ENCODE measurements around the gene PDE4D. TPM values are rescaled to one million over a fixed set of nuclear protein-coding genes. Genes with fewer than 3 reads are reported as not detected.

PDE4D gene
- total and polyA plus RNA-seq, 2 donors (not counting 3 experiments of a cell fraction or from before 2014, with no cell fraction given), result 34.5 to 51.2 TPM

- intact Hi-C loops (cut with micrococcal nuclease), result no loop called here
- Histone ChIP-seq H3K27me3 (ENCODE audit: control insufficient read depth in 2 of 2, insufficient read depth in 2 of 2, low read length in 2 of 2) (peaks cover 3 to 9% of the 10 kb centered on the region in 2 experiments), H3K4me1 (ENCODE audit: control insufficient read depth, extremely low read depth, insufficient read depth, low read length) (no peaks in the 10 kb centered on the region), H3K79me2 (ENCODE audit: control insufficient read depth, insufficient read depth, low read length) (no peaks in the 10 kb centered on the region), H3K9me3 (replicated peaks; ENCODE audit: control insufficient read depth, insufficient read depth, low read length) (no peaks in the 10 kb centered on the region), H3K9ac (replicated peaks; ENCODE audit: extremely low read depth, insufficient read depth, low read length) (no peak overlapping the region), H3K4me3 (replicated peaks in 1 of 3; ENCODE audit: insufficient read depth in 1 of 3, low read depth in 1 of 3, low read length in 3 of 3) (no peak overlapping the region), H3K4me2 (ENCODE audit: insufficient read depth, low read length) (no peak overlapping the region), H2AFZ (ENCODE audit: low read depth, low read length) (no peak overlapping the region), H3K9me1 (replicated peaks; ENCODE audit: control insufficient read depth, extremely low read depth, insufficient read depth, low read length) (no peaks in the 10 kb centered on the region), H3K27ac (ENCODE audit: insufficient read depth, low read depth, low read length) (no peak overlapping the region), H4K20me1 (replicated peaks; ENCODE audit: control insufficient read depth, extremely low read depth, insufficient read depth, low read length) (no peaks in the 10 kb centered on the region), H3K36me3 (ENCODE audit: control insufficient read depth in 2 of 2, extremely low read depth in 1 of 2, insufficient read depth in 2 of 2, low read length in 2 of 2) (no peaks in the 10 kb centered on the region)
- no peak for TF ChIP-seq MYC (IDR thresholded peaks at IDR 0.05; ENCODE audit: low read depth, low read length)
- no peak for TF ChIP-seq POLR2A (IDR thresholded peaks at IDR 0.05; ENCODE audit: low read depth, low read length)
- TF ChIP-seq MAX (IDR thresholded peaks at IDR 0.05; ENCODE audit: insufficient read depth, insufficient read length), result no peak
- no peak for TF ChIP-seq GATA2 (IDR thresholded peaks at IDR 0.05; ENCODE audit: insufficient read depth, insufficient read length, low read depth, low read length)
- no peak for TF ChIP-seq CTCF (IDR thresholded peaks at IDR 0.05; ENCODE audit: extremely low read depth in 1 of 2, insufficient read depth in 1 of 2, low read depth in 1 of 2, low read length in 2 of 2)
- TF ChIP-seq JUN (IDR thresholded peaks at IDR 0.05; ENCODE audit: borderline replicate concordance, insufficient read depth, insufficient read length, low read depth), result no peak
- no peak for TF ChIP-seq EZH2 (IDR thresholded peaks at IDR 0.05; ENCODE audit: borderline replicate concordance, low read depth, low read length, severe bottlenecking)
- no peak for FAIRE-seq
- BruUV-seq (replicated peaks), result no TSS peak
- ChIA-PET POLR2A (no interaction called here), CTCF (no interaction called here)
- DNase-seq (ENCODE audit: low read depth, low spot score), result no peak
- dilution Hi-C loops (cut with MboI; ENCODE audit: extremely low pct_ligation_motif_present, low sequenced_read_pairs), result no loop called here
Observed at GRCh38 chr5:58937031-58937681, 956.4 kb downstream of the PDE4D start.

Data from endothelial cell of umbilical vein (primary cell).